OCI-LY3 (cell line): ENCODE measurements around the gene DNAH10.

Experiments
- H2AFZ ChIP-seq: fragments of 200-600, 300-600 bp; shearing (Covaris generic); 2 replicates; pipeline ENCODE4 v1.6.0; 2014; ENCODE audit warnings: antibody characterized with exemption, low read depth, low read length
- H3K27ac ChIP-seq: fragments of 200-600, 300-600 bp; sonication (generic); 2 replicates; pipeline ENCODE4 v1.5.1; 2014; ENCODE audit warnings: mild to moderate bottlenecking, low read length, moderate library complexity, mixed read lengths
- H3K27me3 ChIP-seq: fragments of 200-600, 300-600 bp; sonication (generic); 2 replicates; pipeline ENCODE4 v1.6.1; 2014; ENCODE audit warnings: low read depth, low read length, mixed read lengths
- H3K36me3 ChIP-seq: fragments of 200-600, 300-600 bp; sonication (generic); replicated peaks from 2 replicates; pipeline ENCODE3; 2014; ENCODE audit warnings: low read depth, low read length, mixed read lengths
- H3K4me1 ChIP-seq: fragments of 300-600, 200-600 bp; sonication (generic); 2 replicates; pipeline ENCODE4 v1.6.1; 2014; ENCODE audit warnings: low read length, mixed read lengths
- H3K4me2 ChIP-seq: fragments of 200-600, 300-600 bp; sonication (generic); 2 replicates; pipeline ENCODE4 v1.6.1; 2014; ENCODE audit warnings: low read length, mixed read lengths
- H3K4me3 ChIP-seq: fragments of 300-600, 200-600 bp; sonication (generic); 2 replicates; pipeline ENCODE4 v1.5.1; 2014; ENCODE audit warnings: antibody characterized with exemption, mild to moderate bottlenecking, low read length, moderate library complexity
- H3K79me2 ChIP-seq: fragments of 300-600, 200-600 bp; shearing (Covaris generic); 2 replicates; pipeline ENCODE4 v1.6.1; 2014; ENCODE audit warnings: mild to moderate bottlenecking, low read length, mixed read lengths
- H3K9ac ChIP-seq: fragments of 300-600, 200-600 bp; shearing (Covaris generic); 2 replicates; pipeline ENCODE4 v1.6.0; 2014; ENCODE audit warnings: mild to moderate bottlenecking, low read length, moderate library complexity
- H3K9me3 ChIP-seq: fragments of 200-600, 300-600 bp; shearing (Covaris generic); 2 replicates; pipeline ENCODE4 v1.6.1; 2014; ENCODE audit warnings: low read length, mixed read lengths; ENCODE audit not compliant: insufficient read depth
- H4K20me1 ChIP-seq: fragments of 200-600, 300-600 bp; sonication (generic); 2 replicates; pipeline ENCODE4 v1.6.1; 2016; ENCODE audit warnings: low read length, mixed read lengths; ENCODE audit not compliant: insufficient read depth
- EZH2phosphoT487 ChIP-seq: fragments of 200-600 bp; shearing (Covaris generic); IDR thresholded peaks from 2 replicates; pipeline ENCODE4 v1.6.1; 2018; ENCODE audit warnings: antibody characterized with exemption, mixed run types, low read depth
- TF ChIP-seq, protein P1 (sequence below): fragments of 200-600, 300-600 bp; sonication (generic); IDR thresholded peaks from 2 replicates; pipeline ENCODE4 v1.5.1; 2014; ENCODE audit warnings: antibody characterized with exemption, low read length, low read depth

DNAH10 gene

DNA sequence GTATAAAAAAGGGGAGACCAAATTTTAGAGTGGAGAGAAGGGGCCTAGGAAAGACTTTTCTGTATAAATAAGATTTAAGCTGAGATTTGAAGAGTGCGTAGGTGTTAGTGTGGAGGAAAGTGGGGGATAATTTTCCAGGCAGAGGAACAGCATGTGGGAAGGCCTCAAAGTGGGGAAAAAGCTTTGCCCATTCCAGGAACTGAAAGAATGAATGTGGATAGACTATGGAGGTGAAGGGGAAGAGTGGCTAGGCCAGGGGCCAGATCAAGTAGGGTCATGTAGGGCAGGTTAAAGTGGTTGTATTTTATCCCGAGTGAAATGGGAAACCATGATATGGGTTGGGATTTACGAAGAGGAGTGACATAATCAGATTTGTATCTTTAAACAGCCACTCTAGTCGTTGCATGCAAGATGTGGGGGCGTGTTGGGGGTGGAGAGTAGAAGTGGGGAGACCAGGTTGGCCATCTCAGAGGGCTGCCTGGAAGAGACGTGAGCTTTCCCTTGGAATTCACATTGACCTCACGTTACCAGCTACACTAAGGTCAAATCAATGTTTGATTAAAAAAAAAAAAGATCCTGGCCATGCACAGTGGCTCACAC, 214.2 kb downstream of the DNAH10 start:
- no peak overlapping the region for H3K27ac ChIP-seq
- peaks cover 18% of the 10 kb centered on the region for H3K79me2 ChIP-seq
- peaks cover 12% of the 10 kb centered on the region for H3K4me1 ChIP-seq
- no peak overlapping the region for H3K4me2 ChIP-seq
- no peaks in the 10 kb centered on the region for H3K27me3 ChIP-seq
- H3K36me3 ChIP-seq, result peaks cover 17% of the 10 kb centered on the region
- no peaks in the 10 kb centered on the region for H3K9me3 ChIP-seq
- no peak for TF ChIP-seq EZH2phosphoT487
- TF ChIP-seq, protein P1, sequence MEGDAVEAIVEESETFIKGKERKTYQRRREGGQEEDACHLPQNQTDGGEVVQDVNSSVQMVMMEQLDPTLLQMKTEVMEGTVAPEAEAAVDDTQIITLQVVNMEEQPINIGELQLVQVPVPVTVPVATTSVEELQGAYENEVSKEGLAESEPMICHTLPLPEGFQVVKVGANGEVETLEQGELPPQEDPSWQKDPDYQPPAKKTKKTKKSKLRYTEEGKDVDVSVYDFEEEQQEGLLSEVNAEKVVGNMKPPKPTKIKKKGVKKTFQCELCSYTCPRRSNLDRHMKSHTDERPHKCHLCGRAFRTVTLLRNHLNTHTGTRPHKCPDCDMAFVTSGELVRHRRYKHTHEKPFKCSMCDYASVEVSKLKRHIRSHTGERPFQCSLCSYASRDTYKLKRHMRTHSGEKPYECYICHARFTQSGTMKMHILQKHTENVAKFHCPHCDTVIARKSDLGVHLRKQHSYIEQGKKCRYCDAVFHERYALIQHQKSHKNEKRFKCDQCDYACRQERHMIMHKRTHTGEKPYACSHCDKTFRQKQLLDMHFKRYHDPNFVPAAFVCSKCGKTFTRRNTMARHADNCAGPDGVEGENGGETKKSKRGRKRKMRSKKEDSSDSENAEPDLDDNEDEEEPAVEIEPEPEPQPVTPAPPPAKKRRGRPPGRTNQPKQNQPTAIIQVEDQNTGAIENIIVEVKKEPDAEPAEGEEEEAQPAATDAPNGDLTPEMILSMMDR, result no peak
- no peaks in the 10 kb centered on the region for H4K20me1 ChIP-seq
- no peak overlapping the region for H3K4me3 ChIP-seq
- H2AFZ ChIP-seq, result no peak overlapping the region
- no peak overlapping the region for H3K9ac ChIP-seq

- no peak overlapping the region for H3K4me3 ChIP-seq
- H2AFZ ChIP-seq, result no peak overlapping the region
- H3K27me3 ChIP-seq, result no peaks in the 10 kb centered on the region
- no peaks in the 10 kb centered on the region for H3K9me3 ChIP-seq
- no peak for TF ChIP-seq EZH2phosphoT487
- TF ChIP-seq, protein P1, result no peak
- no peak overlapping the region for H3K27ac ChIP-seq
- no peak overlapping the region for H3K9ac ChIP-seq
- H3K4me2 ChIP-seq, result no peak overlapping the region
- H4K20me1 ChIP-seq, result peaks cover 11% of the 10 kb centered on the region; the same call in 1 of the 2 replicates
- peaks cover 4% of the 10 kb centered on the region for H3K4me1 ChIP-seq
- peaks cover 17% of the 10 kb centered on the region for H3K36me3 ChIP-seq
- peaks cover 11% of the 10 kb centered on the region for H3K79me2 ChIP-seq
Observed at GRCh38 chr12:123979566-123979965, 217.5 kb downstream of the DNAH10 start.

- no peak overlapping the region for H2AFZ ChIP-seq
- no peak overlapping the region for H3K9ac ChIP-seq
- H3K4me3 ChIP-seq, result no peak overlapping the region
- H3K4me1 ChIP-seq, result no peaks in the 10 kb centered on the region
- no peak for TF ChIP-seq EZH2phosphoT487
- TF ChIP-seq, protein P1, result no peak
- no peak overlapping the region for H3K4me2 ChIP-seq
- H4K20me1 ChIP-seq, result peaks cover 30% of the 10 kb centered on the region
- peaks cover 14% of the 10 kb centered on the region for H3K36me3 ChIP-seq
- no peak overlapping the region for H3K27ac ChIP-seq
- H3K79me2 ChIP-seq, result peaks cover 13% of the 10 kb centered on the region
- H3K9me3 ChIP-seq, result no peaks in the 10 kb centered on the region
- H3K27me3 ChIP-seq, result no peaks in the 10 kb centered on the region
Observed at GRCh38 chr12:123982269-123982668, 220.2 kb downstream of the DNAH10 start.

- Histone ChIP-seq H3K4me1 (no peaks in the 10 kb centered on the region), H2AFZ (no peak overlapping the region), H3K27ac (no peak overlapping the region), H3K79me2 (peaks cover 13% of the 10 kb centered on the region), H3K9me3 (no peaks in the 10 kb centered on the region), H4K20me1 (peaks cover 35% of the 10 kb centered on the region), H3K36me3 (peaks cover 16% of the 10 kb centered on the region), H3K4me2 (no peak overlapping the region), H3K4me3 (no peak overlapping the region), H3K9ac (no peak overlapping the region), H3K27me3 (no peaks in the 10 kb centered on the region)
- TF ChIP-seq, protein P1, result peak; percentile 68
- TF ChIP-seq EZH2phosphoT487, result no peak
Observed at GRCh38 chr12:123983822-123984485, 221.9 kb downstream of the DNAH10 start.
